ENCODE results near the gene SENP6.
"Not testable (repeated sequence)": the region's sequence is repeated elsewhere in the genome, so short reads cannot be mapped to it uniquely, and the experiment has no call there.

The SENP6 gene

GRCh38 chr6:75609639-75610590, 8.2 kb downstream of the SENP6 start:
- DNase-seq: no peak

DNA sequence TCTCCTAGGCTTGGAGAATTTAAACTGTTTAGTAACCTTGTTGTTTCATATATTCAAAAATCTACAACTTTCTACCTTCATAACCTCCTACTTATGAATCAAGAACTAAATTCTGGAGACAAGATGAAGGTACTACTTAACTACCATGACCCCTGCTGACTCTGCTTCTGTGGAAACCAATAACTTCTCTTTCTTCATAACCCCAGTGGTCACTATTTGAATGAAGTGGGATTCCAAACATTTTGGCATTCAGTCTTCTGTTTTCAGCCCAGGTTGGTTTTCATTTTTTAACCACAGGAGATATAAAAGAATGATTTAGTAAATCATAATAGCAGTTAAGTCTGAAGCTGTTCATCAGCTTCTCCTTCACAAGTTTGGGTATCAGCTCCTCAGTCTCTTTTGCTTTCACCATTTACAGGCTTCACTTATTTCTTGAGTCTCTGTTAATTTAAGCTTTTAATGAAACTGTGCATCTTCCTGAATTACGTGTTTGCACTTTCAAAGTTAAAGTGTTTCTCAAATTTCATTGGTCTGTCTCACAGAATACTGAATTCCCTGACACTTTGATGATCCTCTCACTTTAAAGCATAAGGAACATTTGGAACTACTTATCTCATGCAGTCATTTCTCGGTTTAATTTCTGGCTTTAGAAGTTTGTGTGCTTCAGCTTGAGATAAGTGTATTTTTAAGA, 9.5 kb downstream of the SENP6 start:
- DNase-seq: no peak

- no peak for DNase-seq
Measured at GRCh38 chr6:75611702-75612375, 10.2 kb downstream of the SENP6 start.

DNA sequence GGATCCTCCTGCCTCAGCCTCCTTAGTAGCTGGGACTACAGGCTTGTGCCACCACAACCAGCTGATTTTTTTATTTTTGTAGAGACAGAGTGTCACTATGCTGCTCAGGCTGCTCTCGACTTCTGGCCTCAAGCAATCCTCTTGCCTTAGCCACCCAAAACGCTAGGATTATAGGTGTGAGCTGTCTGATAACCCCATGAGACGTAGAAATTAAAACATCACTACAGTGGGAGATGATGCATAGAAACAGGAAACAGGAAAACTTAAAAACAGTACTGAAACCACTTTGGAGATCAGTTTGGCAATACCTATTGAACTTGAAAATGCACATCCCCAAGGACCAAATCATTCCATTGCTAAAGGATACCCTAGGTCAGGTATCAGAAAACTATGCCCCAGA, 10.8 kb downstream of the SENP6 start:
- no peak for DNase-seq

DNA sequence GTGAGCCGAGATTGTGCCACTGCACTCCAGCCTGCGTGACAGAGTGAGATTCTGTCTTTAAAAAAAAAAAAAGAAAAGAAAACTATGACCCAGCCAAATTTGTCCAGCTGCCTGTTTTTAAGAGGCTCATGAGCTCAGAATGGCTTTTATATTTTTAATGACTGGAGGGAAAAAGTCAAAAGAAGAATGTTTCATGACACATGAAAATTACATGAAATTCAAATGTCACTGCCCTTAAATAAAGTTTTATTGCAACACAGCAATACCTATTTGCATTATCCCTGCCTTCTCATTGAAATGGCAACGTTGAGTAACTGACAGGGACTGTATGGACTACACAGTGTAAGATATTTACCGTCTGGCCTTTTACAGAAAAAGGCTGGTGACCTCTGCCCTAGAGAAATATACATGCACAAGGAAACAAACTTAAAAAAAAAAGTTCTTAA, 11.4 kb downstream of the SENP6 start:
- DNase-seq: no peak

DNA sequence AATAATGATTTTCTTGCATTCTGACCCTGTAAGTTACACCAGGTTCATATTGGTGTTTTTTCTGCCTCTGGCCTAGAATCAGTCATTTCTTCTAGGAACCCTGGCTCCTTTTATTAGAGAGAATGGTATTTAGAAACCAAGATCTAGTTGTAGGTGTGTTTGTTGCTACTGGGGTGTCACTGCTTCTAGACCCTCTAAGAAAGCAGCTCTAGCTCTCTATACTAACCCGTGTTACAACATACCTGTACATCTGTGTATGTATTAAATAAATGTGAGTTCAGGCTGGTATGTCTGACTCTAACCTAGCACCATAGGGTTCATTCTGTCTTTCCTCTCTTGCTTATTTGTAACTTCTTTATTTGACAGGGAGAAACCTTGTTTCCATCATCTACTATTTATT, 16.8 kb downstream of the SENP6 start:
- no peak for DNase-seq

DNA sequence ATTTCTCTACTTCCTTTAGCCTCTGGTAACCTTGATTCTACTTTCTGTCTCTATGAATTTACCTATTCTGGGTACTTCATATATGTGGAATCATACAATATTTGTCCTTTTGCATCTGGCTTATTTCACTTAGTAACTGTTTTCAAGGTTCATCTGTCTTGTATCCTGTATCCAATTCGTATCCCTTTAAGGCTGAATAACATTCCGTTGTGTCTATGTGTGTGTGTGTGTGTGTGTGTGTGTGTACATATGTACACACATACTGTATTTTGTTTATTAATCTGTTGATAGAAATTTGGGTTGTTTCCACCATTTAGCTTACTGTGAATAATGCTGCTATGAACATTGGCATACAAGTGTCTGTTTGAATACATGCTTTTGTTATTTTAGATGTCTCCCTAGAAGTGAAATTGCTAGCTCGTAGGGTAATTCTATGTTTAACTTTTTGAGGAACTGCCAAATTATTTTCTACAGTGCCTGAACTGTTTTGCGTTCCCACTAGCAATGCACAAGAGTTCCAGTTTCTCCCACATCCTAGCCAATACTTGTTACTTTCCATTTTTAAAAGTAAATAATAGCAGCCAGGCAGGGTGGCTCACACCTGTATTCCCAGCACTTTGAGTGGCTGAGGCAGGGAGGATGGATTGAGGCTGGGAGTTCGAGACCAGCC, 17.7 kb downstream of the SENP6 start:
- no peak for DNase-seq

DNA sequence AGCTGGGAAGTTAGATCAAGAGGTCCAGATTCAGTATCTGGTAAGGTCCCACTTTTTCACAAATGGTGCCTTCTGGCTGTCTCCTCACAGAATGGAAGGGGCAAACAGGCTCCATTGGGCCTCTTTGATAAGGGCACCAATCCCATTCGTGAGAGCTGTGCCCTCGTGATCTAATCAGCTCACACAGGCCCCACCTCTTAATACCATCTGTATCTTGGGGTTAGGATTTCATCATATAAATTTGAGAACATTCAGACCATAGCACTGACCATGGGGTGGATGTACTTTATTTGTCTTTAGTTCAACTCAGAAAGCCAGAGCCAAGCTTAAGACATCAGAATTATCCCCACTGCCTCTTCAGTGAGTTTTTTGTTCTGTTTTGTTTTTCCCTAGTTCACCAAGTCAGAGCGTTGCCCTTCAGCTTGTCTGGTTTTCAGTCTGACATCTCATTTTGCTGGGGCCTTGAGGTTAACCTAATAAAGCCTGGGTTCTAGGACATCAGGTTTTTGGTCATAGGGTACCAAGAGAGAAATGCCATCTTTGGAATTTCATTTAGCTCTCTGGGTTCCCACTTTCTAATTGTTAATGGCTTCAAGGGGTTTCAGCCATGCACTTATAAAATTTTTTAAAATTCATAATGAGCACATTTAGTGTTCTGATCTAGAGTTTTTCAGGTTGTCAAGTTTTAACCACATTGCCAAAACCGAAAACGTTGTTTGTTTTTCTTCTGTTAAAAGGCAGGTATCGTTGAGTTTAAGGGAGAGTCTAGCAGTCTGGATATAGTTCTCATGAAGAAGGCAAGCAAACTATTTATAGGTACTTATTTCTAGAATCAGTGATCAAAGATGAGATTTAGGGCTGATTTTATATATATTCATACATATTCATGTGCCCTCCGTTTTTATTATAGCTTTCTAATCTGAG, 19.0 kb downstream of the SENP6 start:
- DNase-seq: no peak

- DNase-seq: no peak
Measured at GRCh38 chr6:75621846-75622245, 20.2 kb downstream of the SENP6 start.

- DNase-seq: no peak
Measured at GRCh38 chr6:75623491-75623890, 21.8 kb downstream of the SENP6 start.

DNA sequence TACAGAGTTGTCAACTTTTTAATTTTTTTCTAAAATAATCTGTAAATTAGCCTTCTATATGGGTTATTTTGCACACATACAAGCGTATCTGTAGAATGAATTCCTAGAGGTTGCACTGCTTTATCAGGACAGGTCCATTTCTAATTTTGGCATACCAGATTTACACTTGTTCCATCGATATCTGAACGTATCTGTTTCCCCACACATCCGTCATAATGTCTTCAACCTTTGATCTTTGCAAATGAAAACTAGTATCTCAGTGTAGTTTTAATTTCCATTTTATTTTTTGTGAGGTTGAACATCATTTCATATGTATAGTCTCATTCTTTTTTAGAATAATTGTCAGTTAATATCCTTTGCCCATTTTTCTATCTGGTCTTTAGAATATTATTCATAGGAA, 22.7 kb downstream of the SENP6 start:
- DNase-seq: no peak

DNA sequence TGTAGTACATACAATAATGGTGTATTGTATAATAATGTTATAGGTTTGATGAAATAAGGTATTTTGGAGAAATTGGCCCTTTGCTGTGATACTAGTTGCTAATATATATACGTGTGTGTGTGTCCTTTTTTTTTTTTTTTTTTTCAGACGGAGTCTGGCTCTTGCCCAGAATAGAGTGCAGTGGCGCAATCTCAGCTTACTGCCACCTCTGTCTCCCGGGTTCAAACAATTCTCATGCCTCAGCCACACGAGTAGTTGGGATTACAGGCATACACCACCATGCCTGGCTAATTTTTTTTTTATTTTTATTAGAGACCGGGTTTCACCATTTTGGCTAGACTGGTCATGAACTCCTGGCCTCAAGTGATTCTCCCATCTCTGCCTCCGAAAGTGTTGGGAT, 23.3 kb downstream of the SENP6 start:
- no peak for DNase-seq

DNA sequence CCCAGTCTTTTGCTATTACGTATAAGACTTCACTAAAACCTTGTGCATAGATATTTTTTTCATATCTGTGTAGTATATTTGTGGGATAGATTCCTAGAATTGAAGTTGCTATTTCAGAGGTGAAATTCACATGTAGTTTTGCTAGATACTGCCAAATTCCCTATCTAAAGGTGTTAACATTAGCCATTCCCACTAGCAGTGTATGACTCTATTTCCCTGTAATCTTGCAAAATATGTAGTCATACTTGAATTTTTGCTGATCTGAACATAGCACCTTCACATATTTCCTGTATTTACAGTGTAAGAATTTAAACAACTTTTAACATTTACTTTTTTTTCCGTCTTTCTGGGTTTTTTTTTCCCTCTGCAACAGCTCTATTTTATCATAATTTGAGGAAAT, 24.9 kb downstream of the SENP6 start:
- DNase-seq: no peak

- not testable (repeated sequence) for DNase-seq
Measured at GRCh38 chr6:75627708-75628107, 26.0 kb downstream of the SENP6 start.

- no peak for DNase-seq
Measured at GRCh38 chr6:75631859-75632635, 30.4 kb downstream of the SENP6 start.

- DNase-seq: no peak
Measured at GRCh38 chr6:75633045-75633444, 31.4 kb downstream of the SENP6 start.

DNA sequence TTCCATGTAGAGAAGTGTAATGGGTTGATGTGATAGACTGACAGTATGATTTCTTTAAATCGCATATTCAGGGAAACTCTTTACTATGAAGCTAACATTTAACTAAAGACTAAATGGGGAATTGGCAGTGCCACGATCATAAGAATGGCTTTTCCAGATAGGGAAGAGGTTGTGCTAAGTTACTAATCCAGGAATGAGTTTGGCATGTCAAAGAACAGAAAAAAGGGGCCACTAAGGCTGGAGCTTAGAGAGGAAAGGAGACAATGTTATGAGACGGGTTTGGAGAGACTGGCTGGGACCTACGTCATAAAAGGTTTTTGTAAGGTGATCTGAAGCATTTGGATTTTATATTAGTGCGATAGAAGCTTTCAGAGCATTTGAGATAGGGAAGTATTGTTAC, 40.6 kb downstream of the SENP6 start:
- DNase-seq: no peak

DNA sequence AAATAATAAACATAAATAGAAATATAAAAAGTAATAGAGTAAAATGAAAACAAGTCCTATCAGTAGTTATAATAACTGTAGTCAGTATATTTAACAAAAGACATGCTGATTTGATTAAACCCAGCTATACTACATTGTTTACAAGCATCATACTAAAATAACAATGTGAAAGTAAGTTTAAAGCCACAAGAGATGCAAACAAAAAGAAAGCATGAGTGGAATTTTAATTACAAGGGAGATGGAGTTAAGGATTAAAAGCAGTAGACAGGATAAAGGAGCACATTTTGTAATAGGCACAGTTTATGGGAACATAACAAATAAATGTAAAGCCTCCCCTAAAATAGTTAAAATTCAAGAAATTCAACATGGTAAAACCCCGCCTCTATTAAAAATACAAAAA, 41.5 kb downstream of the SENP6 start:
- no peak for DNase-seq

DNA sequence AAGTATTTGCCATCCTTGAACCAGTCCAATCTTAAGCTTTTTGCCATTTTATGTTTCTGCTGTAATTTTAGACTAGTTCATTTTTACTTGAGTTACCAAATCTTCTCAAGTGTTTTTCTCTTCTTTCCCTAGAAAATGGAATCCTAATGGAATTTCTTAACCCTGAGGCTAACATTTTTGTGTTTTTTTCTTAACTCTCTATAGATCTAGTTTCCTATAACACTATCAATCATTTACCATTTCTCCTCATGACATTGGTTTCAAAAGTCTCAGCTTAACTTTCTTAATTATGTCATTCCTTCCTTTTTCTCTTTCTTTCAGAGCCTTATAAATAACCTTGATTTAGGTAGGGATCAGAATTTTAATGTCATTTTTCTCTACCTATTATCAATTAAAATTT, 54.8 kb downstream of the SENP6 start:
- DNase-seq: no peak

GRCh38 chr6:75657327-75657726, 55.6 kb downstream of the SENP6 start:
- no peak for DNase-seq

GRCh38 chr6:75666592-75666991, 64.9 kb downstream of the SENP6 start:
- DNase-seq: no peak

Data from NCI-H1048 (cell line).